NOMO-1 (cell line): ENCODE data around the gene RIPK1.

Experiments used
- DNase-seq, 2 experiments: peaks; one replicate each; lab custom pipeline; 2025; ENCODE audit not compliant: unreplicated experiment in 2 of 2; lab: John Stamatoyannopoulos, UW

RIPK1 gene

DNA sequence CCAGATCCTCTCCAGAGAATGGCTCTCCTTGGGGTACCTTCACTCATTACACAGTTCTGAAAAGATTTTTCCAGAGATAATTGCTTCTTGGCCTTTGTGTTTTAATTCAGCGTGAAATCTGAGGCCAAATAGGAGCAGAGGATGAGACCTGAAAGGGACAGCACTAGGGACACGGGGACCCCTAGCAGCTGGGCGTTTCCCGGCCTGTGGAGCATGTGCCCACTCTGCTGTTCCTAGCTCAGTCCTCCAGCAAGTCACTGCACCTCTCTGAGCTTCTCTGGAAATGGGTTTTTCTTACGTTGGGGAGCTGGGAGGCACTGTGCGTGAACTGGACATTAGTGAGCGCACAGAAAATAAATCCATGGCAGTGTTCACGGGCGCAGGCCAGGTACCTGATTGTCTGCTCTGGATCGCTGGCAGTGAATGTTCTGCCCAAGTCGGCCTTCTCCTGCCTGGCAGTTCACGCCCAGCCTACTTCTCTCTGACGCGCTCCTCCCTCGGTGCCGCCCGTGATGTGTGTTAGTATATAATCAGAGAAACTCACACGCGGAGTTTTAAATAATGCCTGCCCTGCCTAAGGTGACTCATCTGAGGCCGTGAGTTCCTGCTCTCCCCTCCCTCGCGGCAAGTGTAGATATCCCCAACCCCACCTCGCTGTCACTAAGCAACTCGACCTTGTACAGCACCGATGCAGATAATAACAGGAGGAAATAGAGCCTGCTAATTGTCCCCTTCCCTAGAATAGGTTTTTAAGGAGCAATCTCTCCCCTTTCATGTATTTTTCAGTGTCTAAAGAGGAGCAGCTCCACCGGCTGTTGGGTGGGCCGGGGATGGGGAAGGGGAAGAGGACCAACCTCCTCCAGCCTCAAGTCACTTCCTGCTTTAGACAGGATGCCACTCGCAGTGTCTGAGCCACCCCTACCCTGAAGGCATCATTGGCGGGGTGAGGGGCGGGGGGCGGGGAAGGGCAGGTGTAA lies 91.8 kb downstream of the RIPK1 start:
- peak; percentile 21 to 59 for DNase-seq

DNA sequence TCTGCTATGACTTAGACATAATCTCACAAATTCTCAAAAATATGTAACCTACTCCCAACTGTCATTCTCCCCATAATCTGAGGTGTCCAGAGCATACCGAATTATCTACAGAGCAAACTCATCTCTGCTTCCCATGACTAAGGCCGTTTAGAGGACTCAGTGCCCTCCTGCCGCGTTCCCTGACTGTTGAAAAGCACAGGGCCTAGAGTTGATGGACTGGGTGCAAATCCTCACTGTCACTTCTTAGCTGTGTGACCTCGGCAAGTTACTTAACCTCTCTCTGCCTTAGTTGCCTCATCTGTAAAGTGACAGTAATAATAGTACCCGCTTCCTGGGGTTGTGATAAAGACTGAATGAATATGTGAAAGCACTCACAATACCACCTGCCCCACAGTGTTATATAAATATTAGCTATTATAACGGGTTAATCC lies 93.8 kb downstream of the RIPK1 start:
- no peak for DNase-seq

DNA sequence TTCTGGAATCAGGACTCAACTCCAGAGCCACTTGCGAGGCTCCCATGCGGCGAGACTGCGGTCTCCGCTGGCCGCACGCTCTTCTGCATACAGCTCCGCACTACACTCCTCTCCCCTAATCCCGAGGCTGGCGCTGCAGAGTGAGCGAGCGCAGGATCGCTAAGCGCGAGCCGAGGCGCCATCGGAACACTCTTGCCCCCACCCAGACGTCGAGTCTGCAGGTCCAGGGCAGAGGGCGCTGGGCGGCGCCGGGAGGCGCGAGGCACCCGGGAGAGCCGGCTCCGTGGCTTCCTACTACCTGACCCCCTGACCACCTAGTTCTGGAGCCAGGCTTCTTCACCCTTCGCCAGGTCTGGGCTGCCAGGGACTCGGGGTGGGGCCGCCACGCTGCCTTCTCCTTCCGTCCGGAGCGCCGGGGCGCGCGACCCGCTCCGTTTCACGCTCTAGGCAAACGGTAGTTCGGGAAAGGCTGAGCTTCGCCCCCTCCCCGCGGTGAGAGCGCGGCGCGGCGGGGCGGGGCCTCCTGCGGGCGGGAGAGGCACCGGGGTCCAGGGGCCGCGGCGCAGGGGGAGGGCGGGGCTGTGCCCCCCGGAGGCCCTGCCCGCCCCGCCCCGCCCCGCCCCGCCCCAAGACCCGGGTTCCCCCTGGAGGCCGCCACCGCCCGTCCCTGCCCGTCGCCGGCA lies 94.4 kb downstream of the RIPK1 start:
- peak; percentile 71 to 77 for DNase-seq

DNA sequence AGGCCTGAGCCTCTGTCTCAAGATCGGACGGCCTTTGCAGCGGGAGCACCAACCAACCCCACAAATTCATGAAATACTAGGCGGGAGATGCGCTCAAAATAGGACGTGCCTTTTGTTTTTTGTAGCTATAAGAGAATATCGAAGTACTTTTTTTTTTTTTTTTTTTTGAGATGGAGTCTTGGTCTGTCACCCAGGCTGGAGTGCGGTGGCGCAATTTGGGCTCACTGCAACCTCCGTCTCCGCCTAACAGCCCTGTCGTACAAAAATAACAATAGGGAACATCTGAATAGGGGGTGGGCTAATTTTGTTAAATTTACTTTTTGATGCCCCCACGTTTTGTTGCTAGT lies 94.9 kb downstream of the RIPK1 start:
- peak; percentile 67 to 71 for DNase-seq

DNA sequence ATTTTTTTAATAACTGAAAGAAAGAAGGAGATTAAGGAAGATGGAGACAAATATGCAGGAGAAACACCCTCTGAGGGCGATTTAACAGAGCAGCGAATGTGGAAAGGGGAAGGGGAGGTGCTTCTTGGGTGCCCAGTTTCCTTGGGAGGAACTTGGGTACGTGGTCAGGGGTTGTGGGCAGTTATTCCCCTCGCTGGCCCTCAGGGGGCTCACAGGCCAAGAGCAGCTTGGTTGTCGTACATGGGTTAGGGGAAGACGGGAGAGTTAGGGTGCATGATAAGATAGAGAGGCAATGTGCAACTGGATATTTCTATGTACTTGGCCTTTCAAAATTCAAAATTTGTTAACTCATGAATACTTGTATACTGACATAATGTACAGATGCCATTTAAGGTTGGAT lies 96.1 kb downstream of the RIPK1 start:
- DNase-seq, result peak in 1 of 2 experiments; percentile 4
